Measurements from ENCODE around the gene CYB5A.
"Not testable (repeated sequence)": the region's sequence is repeated elsewhere in the genome, so short reads cannot be mapped to it uniquely, and the experiment has no call there.

The CYB5A gene

GRCh38 chr18:74291771-74292540 is at the start of gene CYB5A:
CYB5A (minus strand) TSS chr18:74291963; CDS start chr18:74291875, 88 bp downstream.
- TF ChIP-seq JUND (IDR thresholded peaks at IDR 0.05; ENCODE audit: low read depth), result no peak
- in situ Hi-C loops (cut with HindIII; ENCODE audit: low pct_unique_long_range_greater_than_20kb, low sequenced_read_pairs), result no loop called here
- DNase-seq (ENCODE audit: low read depth in 1 of 2, low spot score in 1 of 2), result peak; percentile 89 to 95

DNA sequence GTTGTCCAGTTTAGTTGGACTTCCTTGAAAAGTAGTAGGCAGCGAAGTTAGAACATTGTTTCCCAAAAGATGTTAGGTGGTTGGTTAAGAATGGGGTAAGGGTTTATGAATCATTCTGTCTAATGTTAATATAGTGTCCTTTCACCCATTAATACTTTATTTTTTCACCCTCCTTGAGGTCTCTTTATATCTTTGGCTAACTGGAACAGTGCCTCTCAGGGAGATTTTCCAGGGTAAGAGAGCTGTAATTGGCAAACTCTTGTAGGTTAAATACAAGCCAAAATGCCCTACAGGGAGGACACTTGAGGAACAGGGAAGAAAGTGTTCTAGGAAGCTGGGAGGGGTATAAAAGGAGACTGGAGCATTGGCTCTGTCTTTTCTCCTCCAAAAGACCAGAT is 46.1 kb upstream of the CYB5A start:
- in situ Hi-C loops (cut with HindIII; ENCODE audit: low pct_unique_long_range_greater_than_20kb, low sequenced_read_pairs), result no loop called here
- peak in 1 of 2 experiments; percentile 12 for DNase-seq (ENCODE audit: low read depth in 1 of 2, low spot score in 1 of 2)

DNA sequence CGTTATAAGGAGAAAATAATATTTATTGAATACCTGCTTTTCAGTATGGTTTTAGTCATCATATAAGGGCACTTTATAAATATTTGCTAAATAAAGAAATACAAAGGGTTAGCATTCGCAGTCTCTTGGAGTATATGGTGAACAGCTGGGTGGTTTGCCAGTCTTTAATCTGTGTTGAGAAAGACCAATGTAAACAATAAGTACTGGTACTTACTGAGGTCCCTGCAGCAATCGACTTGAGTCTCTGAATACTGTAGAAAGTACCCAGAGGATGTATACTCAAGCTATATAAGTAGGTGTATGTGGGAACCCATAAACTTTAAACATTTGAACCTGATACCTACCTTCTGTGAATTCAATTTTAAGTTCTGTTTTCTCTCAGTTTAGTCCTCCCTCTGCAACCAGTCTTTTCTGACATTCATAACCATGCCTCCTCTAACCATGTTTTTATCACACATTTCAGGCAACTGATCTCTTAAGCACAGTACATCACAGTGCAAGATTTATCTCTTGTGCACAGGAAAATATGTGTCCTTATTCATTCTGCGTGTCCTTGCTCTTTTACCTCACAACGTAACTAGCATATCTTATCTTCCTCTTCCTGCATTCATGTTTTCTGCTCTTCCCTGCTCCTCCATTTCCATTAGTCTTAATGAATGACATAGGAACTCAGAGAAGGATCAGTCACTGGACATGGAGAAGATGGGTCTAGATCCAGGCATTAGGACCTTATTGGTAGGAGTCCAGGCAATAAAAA is 45.6 kb upstream of the CYB5A start:
- in situ Hi-C loops (cut with HindIII; ENCODE audit: low pct_unique_long_range_greater_than_20kb, low sequenced_read_pairs), result no loop called here
- DNase-seq (ENCODE audit: low read depth in 1 of 2, low spot score in 1 of 2), result no peak
- TF ChIP-seq JUND (IDR thresholded peaks at IDR 0.05; ENCODE audit: low read depth), result no peak

More for the DNA sequence above, 46.1 kb upstream of the CYB5A start:
- TF ChIP-seq JUND (IDR thresholded peaks at IDR 0.05; ENCODE audit: low read depth), result no peak

GRCh38 chr18:74336656-74337055 is 44.9 kb upstream of the CYB5A start:
- TF ChIP-seq JUND (IDR thresholded peaks at IDR 0.05; ENCODE audit: low read depth), result no peak
- in situ Hi-C loops (cut with HindIII; ENCODE audit: low pct_unique_long_range_greater_than_20kb, low sequenced_read_pairs), result no loop called here
- no peak for DNase-seq (ENCODE audit: low read depth in 1 of 2, low spot score in 1 of 2)

- DNase-seq (ENCODE audit: low read depth in 1 of 2, low spot score in 1 of 2), result no peak
- in situ Hi-C loops (cut with HindIII; ENCODE audit: low pct_unique_long_range_greater_than_20kb, low sequenced_read_pairs), result no loop called here
- no peak for TF ChIP-seq JUND (IDR thresholded peaks at IDR 0.05; ENCODE audit: low read depth)
Measured at GRCh38 chr18:74334242-74334893, 42.6 kb upstream of the CYB5A start.

GRCh38 chr18:74333091-74333490 is 41.3 kb upstream of the CYB5A start:
- no peak for TF ChIP-seq JUND (IDR thresholded peaks at IDR 0.05; ENCODE audit: low read depth)
- in situ Hi-C loops (cut with HindIII; ENCODE audit: low pct_unique_long_range_greater_than_20kb, low sequenced_read_pairs), result no loop called here
- no peak for DNase-seq (ENCODE audit: low read depth in 1 of 2, low spot score in 1 of 2)

DNA sequence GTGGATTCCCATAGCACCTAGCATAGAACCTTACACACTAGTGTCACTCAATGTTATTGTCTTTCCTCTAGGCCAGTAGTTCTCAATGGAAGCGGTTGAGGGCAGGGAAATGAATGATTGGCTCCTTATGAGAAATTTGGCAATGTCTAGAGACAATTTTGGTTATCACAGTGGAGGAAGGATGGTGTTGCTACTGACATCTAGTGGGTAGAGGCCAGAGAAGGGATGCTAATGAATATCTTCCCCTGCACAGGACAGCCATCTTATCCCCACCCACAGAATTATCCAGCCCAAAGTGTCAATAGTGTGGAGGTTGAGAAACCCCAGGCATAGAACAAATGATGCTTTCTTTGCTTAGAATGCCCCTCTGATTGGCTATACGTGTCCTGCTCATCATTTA is 39.6 kb upstream of the CYB5A start:
- TF ChIP-seq JUND (IDR thresholded peaks at IDR 0.05; ENCODE audit: low read depth), result no peak
- DNase-seq (ENCODE audit: low read depth in 1 of 2, low spot score in 1 of 2), result peak in 1 of 2 experiments; percentile 63
- in situ Hi-C loops (cut with HindIII; ENCODE audit: low pct_unique_long_range_greater_than_20kb, low sequenced_read_pairs), result no loop called here

DNA sequence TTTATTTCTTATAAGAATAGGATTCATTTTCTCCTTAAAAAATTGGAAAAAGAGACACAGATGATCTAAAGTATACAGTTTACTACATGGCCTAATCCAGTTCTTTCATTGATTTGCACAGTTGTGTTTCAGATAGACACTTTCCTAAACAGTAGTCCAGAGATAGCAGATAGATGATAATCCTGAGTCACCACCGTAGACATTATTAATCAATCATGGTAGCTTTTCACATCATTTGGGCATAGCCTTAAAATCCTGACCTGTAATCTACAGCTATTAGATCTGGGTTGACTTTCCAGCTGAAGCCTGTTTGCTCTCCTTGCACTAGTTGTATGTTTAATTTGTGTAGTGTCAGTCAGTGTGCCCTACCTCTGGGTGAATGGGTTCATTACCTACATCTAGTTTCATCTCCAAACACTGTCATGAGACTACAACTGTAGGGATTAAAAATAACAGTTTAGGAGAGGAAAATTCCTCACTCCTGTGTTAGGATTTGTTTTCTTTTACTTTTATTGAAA is 38.0 kb upstream of the CYB5A start:
- DNase-seq (ENCODE audit: low read depth in 1 of 2, low spot score in 1 of 2), result no peak
- no peak for TF ChIP-seq JUND (IDR thresholded peaks at IDR 0.05; ENCODE audit: low read depth)
- in situ Hi-C loops (cut with HindIII; ENCODE audit: low pct_unique_long_range_greater_than_20kb, low sequenced_read_pairs), result no loop called here

DNA sequence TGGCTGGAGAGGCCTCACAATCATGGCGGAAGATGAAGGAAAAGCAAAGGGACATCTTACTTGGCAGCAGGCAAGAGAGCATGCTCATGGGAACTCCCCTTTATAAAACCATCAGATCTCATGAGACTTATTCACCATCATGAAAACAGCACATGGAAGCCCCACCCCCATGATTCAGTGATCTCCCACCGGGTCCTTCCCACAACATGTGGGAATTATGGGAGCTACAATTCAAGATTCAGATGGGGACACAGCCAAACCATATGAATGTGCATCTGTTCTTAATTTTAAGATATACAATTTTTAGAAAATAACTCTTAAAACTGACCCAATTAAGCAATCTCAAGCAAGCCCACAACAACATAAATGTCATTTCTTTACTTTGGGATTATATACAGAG is 36.4 kb upstream of the CYB5A start:
- no peak for TF ChIP-seq JUND (IDR thresholded peaks at IDR 0.05; ENCODE audit: low read depth)
- in situ Hi-C loops (cut with HindIII; ENCODE audit: low pct_unique_long_range_greater_than_20kb, low sequenced_read_pairs), result no loop called here
- DNase-seq (ENCODE audit: low read depth in 1 of 2, low spot score in 1 of 2), result no peak

- DNase-seq (ENCODE audit: low read depth in 1 of 2, low spot score in 1 of 2); in situ Hi-C loops (cut with HindIII; ENCODE audit: low pct_unique_long_range_greater_than_20kb, low sequenced_read_pairs): not testable (repeated sequence)
Measured at GRCh38 chr18:74326791-74327190, 35.0 kb upstream of the CYB5A start.

DNA sequence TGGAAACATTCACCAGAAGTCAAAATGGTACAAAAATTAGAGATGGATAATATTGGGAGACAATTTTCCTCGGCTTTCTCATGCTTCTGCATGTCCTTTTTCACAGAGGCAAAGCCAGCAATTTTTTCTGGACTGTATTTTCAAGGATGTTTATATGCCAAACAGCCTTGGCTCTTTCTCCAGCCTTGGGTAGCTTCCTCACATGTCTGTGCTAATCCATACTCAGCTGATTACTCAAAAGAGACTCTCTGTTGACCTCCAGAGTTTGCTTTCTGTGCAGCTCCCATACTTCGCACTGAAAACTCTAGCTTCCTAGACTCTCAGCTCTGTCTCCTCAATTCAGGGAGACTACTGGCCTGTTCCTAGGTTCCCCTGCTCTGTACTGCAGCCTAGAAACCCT is 34.5 kb upstream of the CYB5A start:
- no peak for DNase-seq (ENCODE audit: low read depth in 1 of 2, low spot score in 1 of 2)
- in situ Hi-C loops (cut with HindIII; ENCODE audit: low pct_unique_long_range_greater_than_20kb, low sequenced_read_pairs), result no loop called here
- no peak for TF ChIP-seq JUND (IDR thresholded peaks at IDR 0.05; ENCODE audit: low read depth)

DNA sequence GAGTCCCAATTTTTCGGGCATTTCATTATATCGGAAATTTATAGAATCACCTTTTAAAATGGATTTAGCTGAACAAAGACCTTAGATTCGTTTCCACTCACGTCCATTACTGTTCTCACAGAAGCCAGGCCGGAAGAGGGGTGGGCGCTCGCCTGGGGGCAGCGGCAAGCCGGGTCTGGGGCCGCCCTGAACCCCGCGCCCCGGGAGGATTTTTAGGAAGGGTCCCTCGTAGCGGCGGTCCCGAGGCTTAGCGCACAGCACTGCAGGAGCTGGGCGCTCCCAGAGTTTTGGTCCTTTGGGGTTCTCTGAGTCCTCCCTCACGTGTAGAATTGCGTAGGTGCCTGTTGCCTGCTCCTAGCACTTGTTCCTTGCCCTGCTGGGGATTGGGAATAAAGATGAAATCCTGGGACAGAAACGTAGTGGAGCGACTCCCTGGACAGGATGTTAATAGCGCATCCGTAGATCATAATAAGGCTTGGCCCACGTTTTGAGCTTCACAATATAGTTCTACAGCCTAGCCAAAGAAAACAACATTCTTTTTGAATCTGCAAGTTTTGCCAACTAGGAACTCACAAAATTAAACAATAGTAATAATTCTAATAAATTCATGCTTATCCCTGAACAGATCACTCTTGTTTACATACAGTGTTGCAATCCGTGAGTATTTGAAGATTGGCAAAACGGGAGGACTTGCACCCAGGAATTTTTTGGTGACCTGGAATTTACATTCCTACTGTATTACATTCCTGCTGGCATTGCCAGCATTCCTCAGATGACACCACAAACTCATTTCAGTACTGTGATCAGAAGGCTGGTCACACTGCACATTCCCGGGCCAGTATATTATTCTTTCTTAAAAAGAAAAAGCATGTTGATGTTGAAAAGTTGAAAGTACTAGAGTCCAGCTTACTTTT is 24.8 kb upstream of the CYB5A start:
- peak; percentile 80; the same call in 1 of the 2 replicates for TF ChIP-seq JUND (IDR thresholded peaks at IDR 0.05; ENCODE audit: low read depth)
- DNase-seq (ENCODE audit: low read depth in 1 of 2, low spot score in 1 of 2), result peak in 1 of 2 experiments; percentile 87
- in situ Hi-C loops (cut with HindIII; ENCODE audit: low pct_unique_long_range_greater_than_20kb, low sequenced_read_pairs), result no loop called here

Data from T47D (cell line).